HCT116 (cell line): ENCODE data around the gene SAMD4B. TPM values are rescaled to one million over a fixed set of nuclear protein-coding genes. Genes with fewer than 3 reads are reported as not detected.
"Not testable (repeated sequence)": the region's sequence is repeated elsewhere in the genome, so short reads cannot be mapped to it uniquely, and the experiment has no call there.

Source experiments
- ATAC-seq: fragments of 200-7000 bp; cut with Tn5 transposase; 2 replicates; pipeline ENCODE4 v1.9.1; 2020; ENCODE audit warnings: mild to moderate bottlenecking, moderate library complexity
- BruUV-seq: library from RNA; stranded (reverse); fragments of 400-500 nt; replicated peaks from 2 replicates; lab custom pipeline; 2021; lab: Mats Ljungman, UMichigan
- CTCF ChIA-PET: fragments of 300-600 bp; sonication (Branson Sonifier 250); formaldehyde crosslinking; loops from one replicate; lab custom pipeline; 2021; ENCODE audit warnings: antibody characterized with exemption; lab: Charles Lee
- POLR2A ChIA-PET: fragments of 300-600, 350-600 bp; sonication (Branson Sonifier 250); formaldehyde crosslinking; loops from one replicate; lab custom pipeline; 2021; ENCODE audit warnings: antibody characterized with exemption; lab: Charles Lee
- RAD21 ChIA-PET, 2 experiments: fragments of 300-600 bp; sonication (Branson Sonifier 250); formaldehyde crosslinking; loops; one replicate each; lab custom pipeline; 2023; ENCODE audit warnings: low total read pairs in 2 of 2; ENCODE audit not compliant: uncharacterized antibody in 2 of 2, unreplicated experiment in 2 of 2, low non-redundant PET in 1 of 2; lab: Charles Lee
- DNase-seq: peaks from one replicate; pipeline ENCODE4 v3.0.0-alpha.2; 2010; ENCODE audit warnings: low read depth, low spot score
- H2AFZ ChIP-seq: fragments of 200-600 bp; shearing (Covaris generic), sonication (generic); 2 replicates; pipeline ENCODE4 v1.6.1; 2017; ENCODE audit warnings: low read depth, mixed run types, mixed read lengths, antibody characterized with exemption, low read length; ENCODE audit not compliant: poor library complexity, severe bottlenecking
- H3K27ac ChIP-seq: 2 replicates; pipeline ENCODE4 v1.5.1; 2012; ENCODE audit warnings: low read depth, low read length
- H3K27me3 ChIP-seq: fragments of 200-600 bp; sonication (generic); 2 replicates; pipeline ENCODE4 v1.6.1; 2016; ENCODE audit warnings: mixed run types, low read length, mixed read lengths; ENCODE audit not compliant: insufficient read depth
- H3K36me3 ChIP-seq, 2 experiments: fragments of 200-500 bp in 1 of 2; fragments of 200-600 bp in 1 of 2; sonication (Bioruptor generic) in 1 of 2; sonication (generic) in 1 of 2; 2 replicates each; pipeline versions ENCODE4 v1.5.1 to v1.6.1; 2014 to 2016; ENCODE audit warnings: low read length in 2 of 2, inconsistent platforms in 1 of 2, mixed read lengths in 1 of 2, mixed run types in 1 of 2; ENCODE audit not compliant: insufficient read depth in 2 of 2, control insufficient read depth in 1 of 2
- H3K4me1 ChIP-seq, 2 experiments: fragments of 200-600 bp in 1 of 2; sonication (generic) in 1 of 2; 2 replicates each; pipeline versions ENCODE4 v1.5.1 to v1.6.1; 2012 to 2017; ENCODE audit warnings: low read length in 2 of 2, inconsistent platforms in 1 of 2, mild to moderate bottlenecking in 1 of 2, mixed read lengths in 1 of 2, mixed run types in 1 of 2, moderate library complexity in 1 of 2; ENCODE audit not compliant: insufficient read depth in 2 of 2, control insufficient read depth in 1 of 2
- H3K4me2 ChIP-seq: fragments of 200-600 bp; sonication (generic); 2 replicates; pipeline ENCODE4 v1.6.1; 2017; ENCODE audit warnings: mixed run types, low read length, mixed read lengths
- H3K4me3 ChIP-seq, 2 experiments: fragments of 200-600 bp in 1 of 2; sonication (generic) in 1 of 2; replicated peaks in 1 of 2; 2 replicates each; pipeline ENCODE4 v1.5.1; 2011 to 2016; ENCODE audit warnings: low read length in 2 of 2, control low read depth in 1 of 2, low read depth in 1 of 2, mild to moderate bottlenecking in 1 of 2, mixed read lengths in 1 of 2, mixed run types in 1 of 2
- H3K79me2 ChIP-seq: fragments of 200-600 bp; sonication (generic); 2 replicates; pipeline ENCODE4 v1.6.1; 2017; ENCODE audit warnings: mild to moderate bottlenecking, mixed run types, low read length, moderate library complexity, mixed read lengths; ENCODE audit not compliant: insufficient read depth
- H3K9ac ChIP-seq: fragments of 200-600 bp; sonication (generic); 2 replicates; pipeline ENCODE4 v1.6.1; 2016; ENCODE audit warnings: low read length, mixed read lengths
- H3K9me2 ChIP-seq: fragments of 200-600 bp; sonication (generic), shearing (Covaris generic); 2 replicates; pipeline ENCODE4 v1.6.1; 2017; ENCODE audit warnings: mixed run types, mild to moderate bottlenecking, moderate library complexity; ENCODE audit not compliant: insufficient read depth
- H3K9me3 ChIP-seq, 2 experiments: fragments of 200-500 bp in 1 of 2; fragments of 200-600 bp in 1 of 2; sonication (Bioruptor generic) in 1 of 2; sonication (generic) in 1 of 2; 2 replicates each; pipeline ENCODE4 v1.6.1; 2014 to 2017; ENCODE audit warnings: low read length in 2 of 2, mixed read lengths in 2 of 2, inconsistent platforms in 1 of 2, low read depth in 1 of 2, mild to moderate bottlenecking in 1 of 2, mixed run types in 1 of 2, moderate library complexity in 1 of 2; ENCODE audit not compliant: control insufficient read depth in 1 of 2, insufficient read depth in 1 of 2
- H4K20me1 ChIP-seq: fragments of 200-600 bp; sonication (generic), shearing (Covaris generic); 2 replicates; pipeline ENCODE4 v1.6.1; 2017; ENCODE audit warnings: mixed run types, mild to moderate bottlenecking, moderate library complexity; ENCODE audit not compliant: insufficient read depth
- CEBPB ChIP-seq: IDR thresholded peaks from 2 replicates; pipeline ENCODE4 v1.6.1; 2012; ENCODE audit warnings: low read depth
- ELF1 ChIP-seq: IDR thresholded peaks from 2 replicates; pipeline ENCODE4 v1.6.1; 2012; ENCODE audit warnings: low read depth, borderline replicate concordance
- EZH2 ChIP-seq: fragments of 200-600 bp; sonication (generic); IDR thresholded peaks from 2 replicates; pipeline ENCODE4 v1.6.1; 2017; ENCODE audit warnings: antibody characterized with exemption, mixed run types
- FOSL1 ChIP-seq: IDR thresholded peaks from 2 replicates; pipeline ENCODE4 v1.6.1; 2012; ENCODE audit warnings: low read depth
- SIN3A ChIP-seq: IDR thresholded peaks from 2 replicates; pipeline ENCODE4 v1.6.1; 2012; ENCODE audit warnings: low read depth
- ZFX ChIP-seq: fragments of 450-650 bp; IDR thresholded peaks from 2 replicates; pipeline ENCODE4 v1.6.1; 2017
- intact Hi-C: fragments of 100-400 bp; cut with micrococcal nuclease; formaldehyde crosslinking; loops from 2 replicates; pipeline ENCODE4 v1.10.0; 2022
- total RNA-seq: library from RNA; stranded (reverse); gene quantifications from one replicate; pipeline ENCODE4 v1.2.1, GENCODE V29; 2021; ENCODE audit not compliant: unreplicated experiment
- TF ChIP-seq, protein P1 (sequence below), 3 experiments: fragments of 200-600 bp in 1 of 3; sonication (generic) in 1 of 3; IDR thresholded peaks in 2 of 3; conservative IDR thresholded peaks in 1 of 3; 2 replicates each; pipeline ENCODE4 v1.5.1; 2012 to 2017; ENCODE audit warnings: low read depth in 2 of 3, low read length in 2 of 3, antibody characterized with exemption in 1 of 3, borderline replicate concordance in 1 of 3, control low read depth in 1 of 3, mild to moderate bottlenecking in 1 of 3, mixed read lengths in 1 of 3, mixed run types in 1 of 3, moderate library complexity in 1 of 3; ENCODE audit not compliant: insufficient read depth in 1 of 3
- TF ChIP-seq, protein P2 (sequence below): IDR thresholded peaks from 2 replicates; pipeline ENCODE4 v1.6.1; 2012; ENCODE audit warnings: low read depth

SAMD4B gene
- total RNA-seq, 1 experiment from 2014 or later: 127 TPM

DNA sequence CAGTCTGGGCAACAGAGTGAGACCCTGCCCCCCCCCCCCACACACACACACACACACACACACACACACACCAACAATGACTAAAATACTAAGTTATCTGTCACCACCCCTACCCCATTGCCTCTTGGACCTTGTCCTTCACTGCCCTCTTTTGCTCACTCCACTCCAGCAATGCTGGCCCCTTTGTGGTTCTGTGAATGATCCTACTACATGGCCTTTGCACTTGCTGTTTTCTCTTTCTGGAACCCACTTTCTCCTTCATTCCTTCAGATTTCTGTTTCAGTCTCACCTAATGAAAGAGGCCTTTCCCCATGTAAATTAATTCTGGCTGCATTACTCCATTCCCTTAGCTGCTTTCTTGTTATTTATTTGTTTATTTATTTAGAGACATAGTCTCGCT is 2.5 kb upstream of the SAMD4B start:
- ATAC-seq (no peak), DNase-seq (no peak)
- Histone ChIP-seq H3K27ac (no peak overlapping the region), H3K36me3 (no peaks in the 10 kb centered on the region; a peak in 1 of 4 replicates), H2AFZ (no peak overlapping the region), H4K20me1 (no peaks in the 10 kb centered on the region), H3K9me3 (no peaks in the 10 kb centered on the region), H3K27me3 (no peaks in the 10 kb centered on the region), H3K9ac (no peak overlapping the region), H3K4me2 (no peak overlapping the region), H3K79me2 (peaks cover 29% of the 10 kb centered on the region), H3K4me3 (no peak overlapping the region), H3K4me1 (peaks cover 8 to 27% of the 10 kb centered on the region in 2 experiments), H3K9me2 (no peaks in the 10 kb centered on the region)
- ChIA-PET POLR2A (no interaction called here), RAD21 (no interaction called here), CTCF (no interaction called here)
- BruUV-seq: no TSS peak
- no peak for TF ChIP-seq ZFX
- TF ChIP-seq, protein P1, sequence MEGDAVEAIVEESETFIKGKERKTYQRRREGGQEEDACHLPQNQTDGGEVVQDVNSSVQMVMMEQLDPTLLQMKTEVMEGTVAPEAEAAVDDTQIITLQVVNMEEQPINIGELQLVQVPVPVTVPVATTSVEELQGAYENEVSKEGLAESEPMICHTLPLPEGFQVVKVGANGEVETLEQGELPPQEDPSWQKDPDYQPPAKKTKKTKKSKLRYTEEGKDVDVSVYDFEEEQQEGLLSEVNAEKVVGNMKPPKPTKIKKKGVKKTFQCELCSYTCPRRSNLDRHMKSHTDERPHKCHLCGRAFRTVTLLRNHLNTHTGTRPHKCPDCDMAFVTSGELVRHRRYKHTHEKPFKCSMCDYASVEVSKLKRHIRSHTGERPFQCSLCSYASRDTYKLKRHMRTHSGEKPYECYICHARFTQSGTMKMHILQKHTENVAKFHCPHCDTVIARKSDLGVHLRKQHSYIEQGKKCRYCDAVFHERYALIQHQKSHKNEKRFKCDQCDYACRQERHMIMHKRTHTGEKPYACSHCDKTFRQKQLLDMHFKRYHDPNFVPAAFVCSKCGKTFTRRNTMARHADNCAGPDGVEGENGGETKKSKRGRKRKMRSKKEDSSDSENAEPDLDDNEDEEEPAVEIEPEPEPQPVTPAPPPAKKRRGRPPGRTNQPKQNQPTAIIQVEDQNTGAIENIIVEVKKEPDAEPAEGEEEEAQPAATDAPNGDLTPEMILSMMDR (IDR thresholded peaks at IDR 0.05 in 2 of 3, conservative IDR thresholded peaks at IDR 0.05 in 1 of 3; ENCODE audit: borderline replicate concordance in 1 of 3, insufficient read depth in 1 of 3, low read depth in 2 of 3, low read length in 2 of 3): no peak
- TF ChIP-seq, protein P2, sequence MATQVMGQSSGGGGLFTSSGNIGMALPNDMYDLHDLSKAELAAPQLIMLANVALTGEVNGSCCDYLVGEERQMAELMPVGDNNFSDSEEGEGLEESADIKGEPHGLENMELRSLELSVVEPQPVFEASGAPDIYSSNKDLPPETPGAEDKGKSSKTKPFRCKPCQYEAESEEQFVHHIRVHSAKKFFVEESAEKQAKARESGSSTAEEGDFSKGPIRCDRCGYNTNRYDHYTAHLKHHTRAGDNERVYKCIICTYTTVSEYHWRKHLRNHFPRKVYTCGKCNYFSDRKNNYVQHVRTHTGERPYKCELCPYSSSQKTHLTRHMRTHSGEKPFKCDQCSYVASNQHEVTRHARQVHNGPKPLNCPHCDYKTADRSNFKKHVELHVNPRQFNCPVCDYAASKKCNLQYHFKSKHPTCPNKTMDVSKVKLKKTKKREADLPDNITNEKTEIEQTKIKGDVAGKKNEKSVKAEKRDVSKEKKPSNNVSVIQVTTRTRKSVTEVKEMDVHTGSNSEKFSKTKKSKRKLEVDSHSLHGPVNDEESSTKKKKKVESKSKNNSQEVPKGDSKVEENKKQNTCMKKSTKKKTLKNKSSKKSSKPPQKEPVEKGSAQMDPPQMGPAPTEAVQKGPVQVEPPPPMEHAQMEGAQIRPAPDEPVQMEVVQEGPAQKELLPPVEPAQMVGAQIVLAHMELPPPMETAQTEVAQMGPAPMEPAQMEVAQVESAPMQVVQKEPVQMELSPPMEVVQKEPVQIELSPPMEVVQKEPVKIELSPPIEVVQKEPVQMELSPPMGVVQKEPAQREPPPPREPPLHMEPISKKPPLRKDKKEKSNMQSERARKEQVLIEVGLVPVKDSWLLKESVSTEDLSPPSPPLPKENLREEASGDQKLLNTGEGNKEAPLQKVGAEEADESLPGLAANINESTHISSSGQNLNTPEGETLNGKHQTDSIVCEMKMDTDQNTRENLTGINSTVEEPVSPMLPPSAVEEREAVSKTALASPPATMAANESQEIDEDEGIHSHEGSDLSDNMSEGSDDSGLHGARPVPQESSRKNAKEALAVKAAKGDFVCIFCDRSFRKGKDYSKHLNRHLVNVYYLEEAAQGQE: no peak
- no peak for TF ChIP-seq EZH2
- TF ChIP-seq ELF1: no peak
- no peak for TF ChIP-seq SIN3A
- TF ChIP-seq FOSL1: no peak
- no peak for TF ChIP-seq CEBPB
- intact Hi-C loops: loop anchor here (5.0 kb wide), 1 partner anchor 73 kb away; the partner anchor contains the start of gene PLEKHG2

DNA sequence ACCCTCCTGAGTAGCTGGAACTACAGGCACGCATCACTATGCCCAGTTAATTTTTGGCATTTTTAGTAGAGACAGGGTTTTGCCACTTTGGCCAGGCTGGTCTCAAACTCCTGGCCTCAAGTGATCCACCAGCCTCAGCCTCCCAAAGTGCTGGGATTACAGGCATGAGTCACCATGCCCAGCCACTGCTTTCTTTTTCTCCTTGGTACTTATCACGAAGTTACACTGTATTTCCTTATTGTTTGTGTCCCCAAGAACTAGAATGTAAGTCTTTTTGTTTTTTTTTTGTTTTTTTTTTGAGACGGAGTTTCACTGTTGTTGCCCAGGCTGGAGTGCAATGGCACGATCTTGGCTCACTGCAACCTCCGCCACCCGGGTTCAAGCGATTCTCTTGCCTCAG is 2.1 kb upstream of the SAMD4B start:
- DNase-seq, H3K4me3 ChIP-seq, H4K20me1 ChIP-seq, H2AFZ ChIP-seq, H3K36me3 ChIP-seq, POLR2A ChIA-PET, ATAC-seq, BruUV-seq, H3K9me2 ChIP-seq, H3K9me3 ChIP-seq, H3K9ac ChIP-seq, RAD21 ChIA-PET, H3K27me3 ChIP-seq, CTCF ChIA-PET, H3K27ac ChIP-seq: not testable (repeated sequence)
- H3K4me1 ChIP-seq: peaks cover 8 to 27% of the 10 kb centered on the region in 2 experiments
- peaks cover 34% of the 10 kb centered on the region for H3K79me2 ChIP-seq
- intact Hi-C loops: loop anchor here (5.0 kb wide), 1 partner anchor 72 kb away; the partner anchor contains the start of gene PLEKHG2
- H3K4me2 ChIP-seq: peak overlapping the region; percentile 99; the same call in 1 of the 2 replicates
